ENCODE data around the gene VIPR2. TPM values are rescaled to one million over a fixed set of nuclear protein-coding genes. Genes with fewer than 3 reads are reported as not detected.

Gene VIPR2
- total RNA-seq, 6 donors from 2014 or later, result 0.30 to 0.74 (median 0.40) TPM; not detected in 3

DNA sequence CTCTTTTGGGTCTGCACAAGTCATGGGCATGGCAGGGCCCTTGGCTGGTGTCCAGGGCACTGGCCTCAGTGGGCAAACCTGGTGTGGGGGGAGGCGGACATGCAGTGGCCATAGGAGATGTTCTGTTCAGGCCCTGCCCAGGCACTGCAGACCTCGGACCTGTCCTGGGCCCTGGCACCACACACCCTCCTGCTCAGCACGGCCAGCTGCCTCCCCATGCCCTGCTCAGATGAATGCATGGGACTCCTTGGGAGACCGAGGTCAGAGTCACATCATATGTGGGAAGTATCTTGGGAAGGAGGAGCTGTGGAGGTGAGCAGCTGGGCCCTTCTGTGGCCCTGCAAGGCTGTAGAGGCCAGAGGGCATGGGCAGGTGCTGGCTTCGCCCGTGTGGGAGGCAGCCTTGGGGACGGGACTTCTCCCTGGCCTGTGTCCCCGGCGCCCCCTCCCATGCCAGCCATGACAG, 130.8 kb downstream of the VIPR2 start:
- 94 to 97% methylated on average over 6 to 9 of the region's 9 CpGs for WGBS, 2 donors
- peaks cover 11 to 31% (median 20%) of the 10 kb centered on the region in 4 donors for H3K4me1 ChIP-seq

GRCh38 chr7:159013181-159013690, 131.4 kb downstream of the VIPR2 start:
- peak in 1 of 2 donors; percentile 68 for DNase-seq
- Histone ChIP-seq H3K36me3 (no peaks in the 10 kb centered on the region), H3K4me3 (no peak overlapping the region), H3K4me1 (peaks cover 11 to 31% (median 20%) of the 10 kb centered on the region in 4 donors), H3K27ac (peak overlapping the region in 2 of 4 donors; percentile 63 to 81), H3K9me3 (no peaks in the 10 kb centered on the region), H3K27me3 (no peaks in the 10 kb centered on the region)
- TF ChIP-seq EP300 (IDR thresholded peaks at IDR 0.05), result no peak
- TF ChIP-seq POLR2AphosphoS5 (IDR thresholded peaks at IDR 0.05), result no peak
- TF ChIP-seq, protein P1, sequence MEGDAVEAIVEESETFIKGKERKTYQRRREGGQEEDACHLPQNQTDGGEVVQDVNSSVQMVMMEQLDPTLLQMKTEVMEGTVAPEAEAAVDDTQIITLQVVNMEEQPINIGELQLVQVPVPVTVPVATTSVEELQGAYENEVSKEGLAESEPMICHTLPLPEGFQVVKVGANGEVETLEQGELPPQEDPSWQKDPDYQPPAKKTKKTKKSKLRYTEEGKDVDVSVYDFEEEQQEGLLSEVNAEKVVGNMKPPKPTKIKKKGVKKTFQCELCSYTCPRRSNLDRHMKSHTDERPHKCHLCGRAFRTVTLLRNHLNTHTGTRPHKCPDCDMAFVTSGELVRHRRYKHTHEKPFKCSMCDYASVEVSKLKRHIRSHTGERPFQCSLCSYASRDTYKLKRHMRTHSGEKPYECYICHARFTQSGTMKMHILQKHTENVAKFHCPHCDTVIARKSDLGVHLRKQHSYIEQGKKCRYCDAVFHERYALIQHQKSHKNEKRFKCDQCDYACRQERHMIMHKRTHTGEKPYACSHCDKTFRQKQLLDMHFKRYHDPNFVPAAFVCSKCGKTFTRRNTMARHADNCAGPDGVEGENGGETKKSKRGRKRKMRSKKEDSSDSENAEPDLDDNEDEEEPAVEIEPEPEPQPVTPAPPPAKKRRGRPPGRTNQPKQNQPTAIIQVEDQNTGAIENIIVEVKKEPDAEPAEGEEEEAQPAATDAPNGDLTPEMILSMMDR (IDR thresholded peaks at IDR 0.05), result no peak
- TF ChIP-seq POLR2A (IDR thresholded peaks at IDR 0.05), result no peak
- ATAC-seq (ENCODE audit: low FRiP score in 2 of 2), result no peak
- WGBS, 2 donors, result 88 to 90% methylated on average over 18 of the region's 18 CpGs

More for the DNA sequence above, 130.8 kb downstream of the VIPR2 start:
- H3K36me3 ChIP-seq, result no peaks in the 10 kb centered on the region
- no peaks in the 10 kb centered on the region for H3K27me3 ChIP-seq
- H3K27ac ChIP-seq, result no peak overlapping the region
- H3K4me3 ChIP-seq, result no peak overlapping the region
- H3K9me3 ChIP-seq, result no peaks in the 10 kb centered on the region
- DNase-seq (no peak), ATAC-seq (ENCODE audit: low FRiP score in 2 of 2) (no peak)
- TF ChIP-seq EP300 (IDR thresholded peaks at IDR 0.05), result no peak

GRCh38 chr7:159012353-159013069, 132.2 kb downstream of the VIPR2 start:
- 24 to 28% methylated on average over 12 of the region's 12 CpGs for WGBS, 2 donors
- Histone ChIP-seq H3K4me1 (peaks cover 11 to 31% (median 20%) of the 10 kb centered on the region in 4 donors), H3K27me3 (no peaks in the 10 kb centered on the region), H3K36me3 (no peaks in the 10 kb centered on the region), H3K27ac (peak overlapping the region in 2 of 4 donors; percentile 63 to 81), H3K9me3 (no peaks in the 10 kb centered on the region), H3K4me3 (no peak overlapping the region)
- DNase-seq (peak; percentile 81 to 89), ATAC-seq (ENCODE audit: low FRiP score in 2 of 2) (no peak)
- TF ChIP-seq POLR2AphosphoS5 (IDR thresholded peaks at IDR 0.05), result no peak
- TF ChIP-seq, protein P1 (IDR thresholded peaks at IDR 0.05), result no peak
- no peak for TF ChIP-seq POLR2A (IDR thresholded peaks at IDR 0.05)
- no peak for TF ChIP-seq EP300 (IDR thresholded peaks at IDR 0.05)

DNA sequence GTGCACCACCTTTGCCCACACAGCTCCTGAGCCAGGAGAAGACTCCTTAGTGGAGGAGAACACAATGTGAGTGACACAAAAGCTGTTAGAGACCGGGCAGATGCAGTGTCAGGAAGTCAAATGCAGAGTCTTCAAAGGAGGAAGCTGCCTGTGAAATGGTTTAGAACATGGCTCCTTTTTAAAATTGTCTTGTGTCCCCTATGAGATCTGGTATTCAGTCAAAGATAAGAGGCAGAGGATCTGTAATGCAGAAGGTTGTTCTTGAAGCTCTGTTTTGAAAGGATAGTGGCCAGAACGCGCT, 133.0 kb downstream of the VIPR2 start:
- Histone ChIP-seq H3K36me3 (no peaks in the 10 kb centered on the region), H3K4me3 (no peak overlapping the region), H3K27me3 (no peaks in the 10 kb centered on the region), H3K4me1 (peaks cover 11 to 31% (median 20%) of the 10 kb centered on the region in 4 donors), H3K27ac (no peak overlapping the region), H3K9me3 (no peaks in the 10 kb centered on the region)
- TF ChIP-seq POLR2AphosphoS5 (IDR thresholded peaks at IDR 0.05) (no peak), EP300 (IDR thresholded peaks at IDR 0.05) (no peak), POLR2A (IDR thresholded peaks at IDR 0.05) (no peak)
- TF ChIP-seq, protein P1 (IDR thresholded peaks at IDR 0.05), result no peak
- ATAC-seq (ENCODE audit: low FRiP score in 2 of 2) (no peak), DNase-seq (no peak)
- WGBS, 2 donors, result 85 to 88% methylated on average over 3 of the region's 3 CpGs

- ATAC-seq (ENCODE audit: low FRiP score in 2 of 2), result no peak
- no peak overlapping the region for H3K4me3 ChIP-seq
- no peaks in the 10 kb centered on the region for H3K27me3 ChIP-seq
- DNase-seq, result no peak
- H3K27ac ChIP-seq, result no peak overlapping the region
- WGBS, 2 donors, result 82 to 85% methylated on average over 15 of the region's 15 CpGs
- H3K9me3 ChIP-seq, result no peaks in the 10 kb centered on the region
- no peaks in the 10 kb centered on the region for H3K36me3 ChIP-seq
- H3K4me1 ChIP-seq, result peaks cover 11 to 31% (median 20%) of the 10 kb centered on the region in 4 donors
- TF ChIP-seq EP300 (IDR thresholded peaks at IDR 0.05), result no peak
- no peak for TF ChIP-seq POLR2A (IDR thresholded peaks at IDR 0.05)
- no peak for TF ChIP-seq POLR2AphosphoS5 (IDR thresholded peaks at IDR 0.05)
- TF ChIP-seq, protein P1 (IDR thresholded peaks at IDR 0.05), result no peak
Measured at GRCh38 chr7:159010937-159011721, 133.5 kb downstream of the VIPR2 start.
